A673 (cell line): ENCODE results near the gene STX18. TPM values are rescaled to one million over a fixed set of nuclear protein-coding genes. Genes with fewer than 3 reads are reported as not detected.

Source experiments
- BruUV-seq: library from RNA; stranded (reverse); fragments of 400-500 nt; replicated peaks from 2 replicates; lab custom pipeline; 2021; lab: Mats Ljungman, UMichigan
- CTCF ChIA-PET: fragments of 300-600 bp; sonication (Branson Sonifier 250); formaldehyde crosslinking; loops from one replicate; lab custom pipeline; 2022; ENCODE audit warnings: antibody characterized with exemption; lab: Charles Lee
- POLR2A ChIA-PET: fragments of 300-600 bp; sonication (Branson Sonifier 250); formaldehyde crosslinking; loops from one replicate; lab custom pipeline; 2022; ENCODE audit warnings: antibody characterized with exemption; ENCODE audit not compliant: low non-redundant PET; lab: Charles Lee
- DNase-seq: peaks from one replicate; pipeline ENCODE4 v3.0.0-alpha.2; 2015; ENCODE audit warnings: low spot score
- H3K27ac ChIP-seq: fragments of 200-600 bp; sonication (generic); 2 replicates; pipeline ENCODE4 v1.5.1; 2016; ENCODE audit warnings: mixed run types, low read depth, mild to moderate bottlenecking, mixed read lengths, antibody characterized with exemption, low read length; ENCODE audit not compliant: poor library complexity, severe bottlenecking
- H3K27me3 ChIP-seq: fragments of 200-600 bp; sonication (generic); replicated peaks from 2 replicates; pipeline ENCODE4 v1.6.1; 2017; ENCODE audit warnings: mixed run types, low read depth, mild to moderate bottlenecking, mixed read lengths, antibody characterized with exemption, low read length; ENCODE audit not compliant: insufficient read depth, poor library complexity
- H3K36me3 ChIP-seq: fragments of 200-600 bp; sonication (generic); 2 replicates; pipeline ENCODE4 v1.6.1; 2016; ENCODE audit warnings: mixed run types, mild to moderate bottlenecking, mixed read lengths, antibody characterized with exemption, low read length; ENCODE audit not compliant: insufficient read depth, poor library complexity, severe bottlenecking
- H3K4me1 ChIP-seq: fragments of 200-600 bp; sonication (generic); 2 replicates; pipeline ENCODE4 v1.6.1; 2017; ENCODE audit warnings: mixed run types, mild to moderate bottlenecking, mixed read lengths, antibody characterized with exemption, low read length; ENCODE audit not compliant: insufficient read depth, poor library complexity, severe bottlenecking
- H3K4me3 ChIP-seq: fragments of 200-600 bp; sonication (generic); 2 replicates; pipeline ENCODE4 v1.5.1; 2016; ENCODE audit warnings: low read depth, mixed run types, mild to moderate bottlenecking, mixed read lengths, low read length; ENCODE audit not compliant: poor library complexity, severe bottlenecking
- H3K9me3 ChIP-seq: fragments of 200-600 bp; sonication (generic); 2 replicates; pipeline ENCODE4 v1.6.1; 2016; ENCODE audit warnings: mixed run types, low read depth, mild to moderate bottlenecking, mixed read lengths, antibody characterized with exemption, low read length; ENCODE audit not compliant: poor library complexity, severe bottlenecking
- EZH2 ChIP-seq: fragments of 200-600 bp; sonication (generic); IDR thresholded peaks from 2 replicates; pipeline ENCODE4 v1.6.1; 2017; ENCODE audit warnings: borderline replicate concordance, low read depth, mild to moderate bottlenecking, mixed read lengths, antibody characterized with exemption, low read length; ENCODE audit not compliant: poor library complexity, severe bottlenecking
- intact Hi-C: fragments of 100-400 bp; cut with micrococcal nuclease; formaldehyde crosslinking; loops from one replicate; pipeline ENCODE4 v1.10.0; 2022; ENCODE audit not compliant: unreplicated experiment
- total RNA-seq: library from RNA; stranded (reverse); gene quantifications from 2 replicates; pipeline ENCODE4 v1.2.3, GENCODE V29; 2021
- TF ChIP-seq, protein P1 (sequence below): fragments of 300-800, 200-600 bp; sonication (generic); conservative IDR thresholded peaks from 2 replicates; pipeline ENCODE4 v1.5.1; 2017; ENCODE audit warnings: low read depth, mild to moderate bottlenecking, antibody characterized with exemption, low read length, moderate library complexity, mixed read lengths

STX18 gene
- total RNA-seq, 1 experiment from 2014 or later, result 34.3 TPM

- Histone ChIP-seq H3K9me3 (no peaks in the 10 kb centered on the region), H3K4me3 (no peak overlapping the region), H3K27me3 (no peaks in the 10 kb centered on the region), H3K4me1 (peaks cover 4% of the 10 kb centered on the region), H3K36me3 (no peaks in the 10 kb centered on the region), H3K27ac (no peak overlapping the region)
- CTCF ChIA-PET, result no interaction called here
- DNase-seq, result no peak
- BruUV-seq, result no TSS peak
- no peak for TF ChIP-seq EZH2
- TF ChIP-seq, protein P1, sequence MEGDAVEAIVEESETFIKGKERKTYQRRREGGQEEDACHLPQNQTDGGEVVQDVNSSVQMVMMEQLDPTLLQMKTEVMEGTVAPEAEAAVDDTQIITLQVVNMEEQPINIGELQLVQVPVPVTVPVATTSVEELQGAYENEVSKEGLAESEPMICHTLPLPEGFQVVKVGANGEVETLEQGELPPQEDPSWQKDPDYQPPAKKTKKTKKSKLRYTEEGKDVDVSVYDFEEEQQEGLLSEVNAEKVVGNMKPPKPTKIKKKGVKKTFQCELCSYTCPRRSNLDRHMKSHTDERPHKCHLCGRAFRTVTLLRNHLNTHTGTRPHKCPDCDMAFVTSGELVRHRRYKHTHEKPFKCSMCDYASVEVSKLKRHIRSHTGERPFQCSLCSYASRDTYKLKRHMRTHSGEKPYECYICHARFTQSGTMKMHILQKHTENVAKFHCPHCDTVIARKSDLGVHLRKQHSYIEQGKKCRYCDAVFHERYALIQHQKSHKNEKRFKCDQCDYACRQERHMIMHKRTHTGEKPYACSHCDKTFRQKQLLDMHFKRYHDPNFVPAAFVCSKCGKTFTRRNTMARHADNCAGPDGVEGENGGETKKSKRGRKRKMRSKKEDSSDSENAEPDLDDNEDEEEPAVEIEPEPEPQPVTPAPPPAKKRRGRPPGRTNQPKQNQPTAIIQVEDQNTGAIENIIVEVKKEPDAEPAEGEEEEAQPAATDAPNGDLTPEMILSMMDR, result no peak
- intact Hi-C loops, result no loop called here
- POLR2A ChIA-PET, result no interaction called here
These were observed 7.2 kb downstream of the STX18 start for GRCh38 chr4:4534515-4535145.

DNA sequence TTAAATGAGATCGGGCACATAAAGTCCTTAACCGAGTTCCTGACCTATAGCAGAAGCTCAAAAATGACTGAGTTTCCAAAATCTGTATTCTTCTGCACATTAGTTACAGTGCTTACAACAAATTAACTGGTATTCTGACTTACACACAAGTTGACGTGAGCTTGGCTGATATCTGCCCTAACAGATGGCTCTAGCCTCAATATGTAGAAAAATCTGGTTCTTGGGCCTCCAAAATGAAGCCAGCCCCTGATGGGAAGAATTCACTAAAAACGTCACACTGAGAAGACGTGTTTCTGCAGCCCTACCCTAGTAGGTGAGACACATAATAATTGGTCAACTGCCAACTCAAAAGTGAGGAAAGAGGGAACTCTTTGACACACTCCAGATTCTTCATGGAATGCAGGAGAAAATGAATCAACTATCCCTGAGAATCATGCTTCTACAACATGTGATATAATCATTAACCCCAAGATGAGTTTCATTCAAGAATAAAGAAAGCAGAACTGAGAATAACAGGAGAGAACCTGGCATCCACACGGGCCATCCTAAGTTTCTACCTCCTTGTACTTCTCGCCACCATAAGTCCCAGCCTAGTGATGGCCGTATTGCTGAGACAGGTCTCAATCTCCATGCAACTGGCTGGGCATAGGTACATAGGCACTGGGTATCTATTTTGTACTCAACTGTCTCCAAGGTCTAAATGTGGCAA is 8.2 kb downstream of the STX18 start:
- H3K4me3 ChIP-seq, result no peak overlapping the region
- no TSS peak for BruUV-seq
- no peak overlapping the region for H3K27ac ChIP-seq
- no peaks in the 10 kb centered on the region for H3K9me3 ChIP-seq
- H3K27me3 ChIP-seq, result no peaks in the 10 kb centered on the region
- no peak for DNase-seq
- H3K36me3 ChIP-seq, result no peaks in the 10 kb centered on the region
- H3K4me1 ChIP-seq, result no peaks in the 10 kb centered on the region
- ChIA-PET POLR2A (no interaction called here), CTCF (no interaction called here)
- TF ChIP-seq, protein P1, result no peak
- TF ChIP-seq EZH2, result no peak
- intact Hi-C loops, result no loop called here

GRCh38 chr4:4532371-4533154 is 9.3 kb downstream of the STX18 start:
- no peak overlapping the region for H3K4me3 ChIP-seq
- TF ChIP-seq, protein P1, result no peak
- no peak for TF ChIP-seq EZH2

More at GRCh38 chr4:4532371-4533154, 9.3 kb downstream of the STX18 start:
- no peak for DNase-seq
- Histone ChIP-seq H3K4me1 (no peaks in the 10 kb centered on the region), H3K27ac (no peak overlapping the region), H3K27me3 (no peaks in the 10 kb centered on the region), H3K9me3 (no peaks in the 10 kb centered on the region), H3K36me3 (no peaks in the 10 kb centered on the region)
- intact Hi-C loops, result no loop called here
- POLR2A ChIA-PET, result no interaction called here
- CTCF ChIA-PET, result no interaction called here
- no TSS peak for BruUV-seq
